B cell (primary cell): Measurements from ENCODE around the gene KIF3C. TPM values are rescaled to one million over a fixed set of nuclear protein-coding genes. Genes with fewer than 3 reads are reported as not detected.

Experiments used
- ATAC-seq: fragments of 200-7000 bp; cut with Tn5 transposase; one replicate; pipeline ENCODE4 v1.10.0; 2021; ENCODE audit warnings: low read depth, mild to moderate bottlenecking, moderate number of reproducible peaks, moderate library complexity
- CTCF ChIA-PET: fragments of 350-600 bp; sonication (Branson Sonifier 250); formaldehyde crosslinking; loops from one replicate; lab custom pipeline; 2021; ENCODE audit warnings: antibody characterized with exemption, inconsistent platforms; lab: Charles Lee
- POLR2A ChIA-PET: fragments of 350-600 bp; sonication (Branson Sonifier 250); formaldehyde crosslinking; loops from one replicate; lab custom pipeline; 2021; ENCODE audit warnings: antibody characterized with exemption; lab: Charles Lee
- DNase-seq: peaks from one replicate; pipeline ENCODE4 v3.0.0; 2013
- H2AFZ ChIP-seq: 2 replicates; pipeline ENCODE4 v1.6.1; 2012; ENCODE audit warnings: mild to moderate bottlenecking, low read depth, low read length; ENCODE audit not compliant: insufficient read depth, poor library complexity, severe bottlenecking
- H3K27ac ChIP-seq, 2 donors: 1 replicate in 1 of 2; 2 replicates in 1 of 2; pipeline ENCODE4 v1.5.1; 2012 to 2013; ENCODE audit warnings: low read length in 2 of 2, mild to moderate bottlenecking in 2 of 2, moderate library complexity in 1 of 2
- H3K27me3 ChIP-seq, 4 experiments: fragments of 200-600 bp in 1 of 4; sonication (generic) in 1 of 4; replicated peaks in 1 of 4; 1 replicate in 2 of 4; 2 replicates in 2 of 4; pipeline versions ENCODE4 v1.6.1 to v1.7.0; 2013 to 2016; ENCODE audit warnings: low read length in 3 of 4, mild to moderate bottlenecking in 2 of 4, mixed read lengths in 1 of 4, moderate library complexity in 1 of 4; ENCODE audit not compliant: insufficient read depth in 4 of 4, control insufficient read depth in 3 of 4; ENCODE audit errors: control extremely low read depth in 1 of 4
- H3K36me3 ChIP-seq, 2 experiments: replicated peaks in 1 of 2; 1 replicate in 1 of 2; 2 replicates in 1 of 2; pipeline versions ENCODE4 v1.6.1 to v1.7.1; 2013; ENCODE audit warnings: low read length in 1 of 2; ENCODE audit not compliant: insufficient read depth in 2 of 2, control insufficient read depth in 1 of 2; ENCODE audit errors: control extremely low read depth in 1 of 2, extremely low read depth in 1 of 2
- H3K4me1 ChIP-seq, 2 donors: fragments of 200-600 bp in 1 of 2; sonication (generic) in 1 of 2; 1 replicate in 1 of 2; 2 replicates in 1 of 2; pipeline versions ENCODE4 v1.5.1 to v1.6.1; 2013 to 2017; ENCODE audit warnings: low read length in 2 of 2; ENCODE audit not compliant: control insufficient read depth in 2 of 2, insufficient read depth in 2 of 2
- H3K4me2 ChIP-seq: replicated peaks from 2 replicates; pipeline ENCODE3; 2012; ENCODE audit warnings: mild to moderate bottlenecking, low read depth, low read length; ENCODE audit not compliant: poor library complexity, severe bottlenecking
- H3K4me3 ChIP-seq, 5 experiments: fragments of 200-600 bp in 1 of 5; sonication (generic) in 1 of 5; 1 replicate in 3 of 5; 2 replicates in 2 of 5; pipeline versions ENCODE4 v1.5.1 to v1.7.0; 2011 to 2016; ENCODE audit warnings: low read length in 4 of 5, mild to moderate bottlenecking in 4 of 5, low read depth in 2 of 5, control low read depth in 1 of 5, moderate library complexity in 1 of 5; ENCODE audit not compliant: insufficient read depth in 1 of 5; ENCODE audit errors: control extremely low read depth in 1 of 5, extremely low read depth in 1 of 5
- H3K79me2 ChIP-seq: fragments of 200-600 bp; sonication (generic); one replicate; pipeline ENCODE4 v1.6.0; 2016; ENCODE audit warnings: low read length; ENCODE audit not compliant: control insufficient read depth, insufficient read depth
- H3K9ac ChIP-seq: fragments of 200-600 bp; sonication (generic); 2 replicates; pipeline ENCODE4 v1.6.1; 2017; ENCODE audit warnings: mild to moderate bottlenecking, low read length, moderate library complexity
- H3K9me3 ChIP-seq, 3 donors: one replicate each; pipeline versions ENCODE4 v1.6.1 to v1.7.1; 2013; ENCODE audit warnings: low read length in 2 of 3; ENCODE audit not compliant: control insufficient read depth in 2 of 3, insufficient read depth in 1 of 3; ENCODE audit errors: control extremely low read depth in 1 of 3
- H4K20me1 ChIP-seq: 2 replicates; pipeline ENCODE4 v1.6.0; 2012; ENCODE audit warnings: mild to moderate bottlenecking, low read length; ENCODE audit not compliant: insufficient read depth, control insufficient read depth, poor library complexity, severe bottlenecking
- H3K27ac Mint-ChIP-seq: one replicate; pipeline ENCODE4 v1.8.0; 2021; ENCODE audit warnings: mixed read lengths
- H3K27me3 Mint-ChIP-seq: one replicate; pipeline ENCODE4 v1.8.0; 2021; ENCODE audit warnings: mixed read lengths
- H3K4me1 Mint-ChIP-seq: one replicate; pipeline ENCODE4 v1.8.0; 2021; ENCODE audit warnings: mixed read lengths
- H3K4me3 Mint-ChIP-seq: one replicate; pipeline ENCODE4 v1.8.0; 2021; ENCODE audit warnings: mixed read lengths
- H3K9me3 Mint-ChIP-seq: one replicate; pipeline ENCODE4 v1.8.0; 2022; ENCODE audit warnings: mixed read lengths; ENCODE audit not compliant: insufficient read depth
- CTCF ChIP-seq: fragments of 200-600 bp; IDR thresholded peaks from one replicate; pipeline ENCODE4 v1.8.0; 2022; ENCODE audit warnings: antibody characterized with exemption, mild to moderate bottlenecking
- EZH2 ChIP-seq: IDR thresholded peaks from 2 replicates; pipeline ENCODE4 v1.6.1; 2012; ENCODE audit warnings: borderline replicate concordance, low read depth, mild to moderate bottlenecking, moderate library complexity, low read length; ENCODE audit not compliant: insufficient read depth, poor library complexity, severe bottlenecking
- WGBS: methylation state at CpG from one replicate; pipeline ENCODE4 v1.1.5; 2013; ENCODE audit warnings: missing lambda C conversion rate; ENCODE audit not compliant: insufficient coverage; 5-methylcytosine and 5-hydroxymethylcytosine counted together
- intact Hi-C: fragments of 100-400 bp; cut with micrococcal nuclease; formaldehyde crosslinking; loops from one replicate; pipeline ENCODE4 v1.10.0; 2022
- polyA plus RNA-seq: library from polyadenylated mRNA; depleted of rRNA; stranded (reverse); fragments of >200 nt; gene quantifications from 2 replicates; pipeline ENCODE4 v1.2.3, GENCODE V29; 2012
- total RNA-seq, 2 donors: library from RNA; stranded (reverse); fragments of 120-200 nt in 1 of 2; gene quantifications; 1 replicate in 1 of 2; 2 replicates in 1 of 2; pipeline versions ENCODE4 v1.2.3 to v1.2.4, GENCODE V29; 2013 to 2022

KIF3C gene
- total and polyA plus RNA-seq, 2 donors (not counting 1 experiment from before 2014, with no cell fraction given) = 0.84 to 4.0 TPM

DNA sequence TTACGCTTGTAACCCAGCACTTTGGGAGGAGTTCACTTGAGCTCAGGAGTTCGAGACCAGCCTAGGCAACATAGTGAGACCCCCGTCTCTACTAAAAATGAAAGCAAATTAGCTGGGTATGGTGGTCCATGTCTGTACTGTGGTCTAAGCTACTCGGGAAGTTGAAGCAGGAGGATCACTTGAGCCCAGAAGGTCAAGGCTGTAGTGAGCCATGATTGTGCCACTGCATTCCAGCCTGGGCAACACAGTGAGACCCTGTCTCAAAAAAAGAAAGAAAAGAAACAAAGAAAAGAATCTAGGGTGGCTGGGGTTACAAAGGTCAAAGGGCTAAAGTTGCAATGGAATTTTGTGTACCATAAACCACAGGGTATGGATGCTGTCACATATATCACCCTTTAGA is 41.3 kb downstream of the KIF3C start:
- POLR2A ChIA-PET = interaction anchor here (0.7 kb wide), 1 partner anchor 444 kb away, joined by 6 read pairs; no protein-coding TSS in a partner anchor
- Histone ChIP-seq H3K9me3 (no peaks in the 10 kb centered on the region), H3K27ac (no peak overlapping the region), H3K4me3 (no peak overlapping the region), H3K79me2 (no peaks in the 10 kb centered on the region), H2AFZ (no peak overlapping the region), H3K9ac (no peak overlapping the region), H3K4me1 (no peaks in the 10 kb centered on the region), H3K27me3 (no peaks in the 10 kb centered on the region), H3K36me3 (no peaks in the 10 kb centered on the region), H3K4me2 (no peak overlapping the region), H4K20me1 (no peaks in the 10 kb centered on the region)
- Mint-ChIP-seq H3K4me3 (no peak overlapping the region), H3K27me3 (no peaks in the 10 kb centered on the region), H3K9me3 (no peaks in the 10 kb centered on the region), H3K27ac (no peak overlapping the region), H3K4me1 (no peaks in the 10 kb centered on the region)
- WGBS = 97% methylated on average over 4 of the region's 4 CpGs
- CTCF ChIA-PET = no interaction called here
- intact Hi-C loops = no loop called here
- no peak for DNase-seq
- TF ChIP-seq EZH2 = no peak
- no peak for TF ChIP-seq CTCF
- no peak for ATAC-seq

GRCh38 chr2:25939257-25939668 is 43.0 kb downstream of the KIF3C start:
- H3K4me2 ChIP-seq = no peak overlapping the region
- H3K27ac ChIP-seq = no peak overlapping the region
- no peaks in the 10 kb centered on the region for H3K9me3 Mint-ChIP-seq
- no peak overlapping the region for H3K27ac Mint-ChIP-seq
- 90% methylated on average over 7 of the region's 8 CpGs for WGBS
- no peaks in the 10 kb centered on the region for H3K4me1 ChIP-seq
- ATAC-seq (no peak), DNase-seq (no peak)
- H3K36me3 ChIP-seq = no peaks in the 10 kb centered on the region
- CTCF ChIA-PET = no interaction called here
- H3K79me2 ChIP-seq = no peaks in the 10 kb centered on the region
- intact Hi-C loops = no loop called here
- no peak overlapping the region for H2AFZ ChIP-seq
- POLR2A ChIA-PET = no interaction called here
- no peaks in the 10 kb centered on the region for H3K27me3 ChIP-seq
- H3K4me1 Mint-ChIP-seq = no peaks in the 10 kb centered on the region
- no peaks in the 10 kb centered on the region for H4K20me1 ChIP-seq
- H3K27me3 Mint-ChIP-seq = no peaks in the 10 kb centered on the region
- no peaks in the 10 kb centered on the region for H3K9me3 ChIP-seq
- TF ChIP-seq EZH2 (no peak), CTCF (no peak)
- H3K4me3 Mint-ChIP-seq = no peak overlapping the region
- no peak overlapping the region for H3K4me3 ChIP-seq
- no peak overlapping the region for H3K9ac ChIP-seq
